ENCODE measurements around the gene RIC3.

The RIC3 gene

GRCh38 chr11:8203414-8203715 lies 34.5 kb upstream of the RIC3 start:
- Histone ChIP-seq H3K27ac (ENCODE audit: low read length) (peak overlapping the region; percentile 97), H4K20me1 (ENCODE audit: insufficient read depth, low read length) (no peaks in the 10 kb centered on the region), H3K27me3 (ENCODE audit: low read depth, low read length) (no peaks in the 10 kb centered on the region), H3K9ac (ENCODE audit: low read length) (no peak overlapping the region), H3K9me3 (ENCODE audit: insufficient read depth, low read length) (no peaks in the 10 kb centered on the region), H3K4me1 (ENCODE audit: low read length) (peaks cover 70% of the 10 kb centered on the region), H3K79me2 (ENCODE audit: low read length) (no peaks in the 10 kb centered on the region), H3K4me2 (ENCODE audit: low read length) (no peak overlapping the region), H2AFZ (ENCODE audit: low read depth, low read length) (no peak overlapping the region), H3K36me3 (replicated peaks; ENCODE audit: low read depth, low read length) (no peaks in the 10 kb centered on the region), H3K4me3 (ENCODE audit: low read length) (no peak overlapping the region)
- TF ChIP-seq EZH2phosphoT487 (IDR thresholded peaks at IDR 0.05; ENCODE audit: low read depth) (no peak), CTCF (IDR thresholded peaks at IDR 0.05; ENCODE audit: low read depth, low read length) (no peak)

DNA sequence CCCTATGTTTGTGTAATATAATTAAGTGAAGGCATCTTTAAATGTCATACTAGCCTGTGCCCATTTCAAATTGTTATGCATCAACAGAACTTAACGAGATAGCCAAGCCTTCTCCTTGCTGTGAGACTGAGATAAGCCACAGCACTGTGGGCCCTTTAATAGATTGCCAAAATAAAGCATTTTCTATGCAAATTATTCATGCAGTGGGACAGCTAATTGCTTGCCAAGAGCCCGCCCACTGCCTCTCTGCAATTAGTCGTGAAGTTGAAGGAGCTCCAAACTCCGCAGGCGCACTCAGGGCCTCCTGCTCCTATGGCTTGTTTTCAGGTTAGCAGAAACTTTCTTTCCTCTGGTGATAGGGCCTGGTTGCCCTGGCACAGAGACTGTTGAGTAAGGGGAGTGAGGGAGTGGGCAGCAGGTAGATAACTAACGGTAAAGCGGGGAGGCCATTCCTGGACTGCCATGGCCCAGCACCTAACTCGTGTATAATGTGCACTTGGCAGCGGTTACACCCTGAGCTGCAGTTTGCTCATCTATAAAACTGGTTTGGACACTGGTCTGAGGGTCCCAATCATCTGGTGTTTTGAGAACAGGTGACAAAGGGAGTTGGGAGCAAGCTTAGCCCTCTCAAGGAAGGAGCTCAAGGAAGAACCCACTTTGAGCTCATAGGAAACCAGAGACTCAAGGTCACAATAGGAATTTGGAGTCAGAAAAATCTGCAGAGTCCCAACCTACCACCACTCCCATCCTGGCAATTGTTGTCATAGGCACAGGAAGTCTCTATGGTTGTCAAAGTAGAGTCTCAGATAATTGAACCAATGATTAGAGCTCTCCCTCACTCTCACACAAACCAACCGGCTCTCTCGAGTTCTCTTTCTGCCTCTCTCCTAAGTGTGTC lies 33.9 kb upstream of the RIC3 start:
- no peaks in the 10 kb centered on the region for H3K79me2 ChIP-seq (ENCODE audit: low read length)
- peaks cover 70% of the 10 kb centered on the region for H3K4me1 ChIP-seq (ENCODE audit: low read length)
- H3K4me2 ChIP-seq (ENCODE audit: low read length) = peak overlapping the region; percentile 70
- H3K4me3 ChIP-seq (ENCODE audit: low read length) = peak overlapping the region; percentile 23; the same call in 1 of the 2 replicates
- no peaks in the 10 kb centered on the region for H4K20me1 ChIP-seq (ENCODE audit: insufficient read depth, low read length)
- no peaks in the 10 kb centered on the region for H3K9me3 ChIP-seq (ENCODE audit: insufficient read depth, low read length)
- H3K9ac ChIP-seq (ENCODE audit: low read length) = peak overlapping the region; percentile 58
- 0 out of 2 replicates have a peak overlapping the region, but pooled peaks have one; percentile 16 for H2AFZ ChIP-seq (ENCODE audit: low read depth, low read length)
- H3K36me3 ChIP-seq (replicated peaks; ENCODE audit: low read depth, low read length) = no peaks in the 10 kb centered on the region
- TF ChIP-seq CTCF (IDR thresholded peaks at IDR 0.05; ENCODE audit: low read depth, low read length) = no peak
- no peak for TF ChIP-seq EZH2phosphoT487 (IDR thresholded peaks at IDR 0.05; ENCODE audit: low read depth)
- peak overlapping the region; percentile 97 for H3K27ac ChIP-seq (ENCODE audit: low read length)
- no peaks in the 10 kb centered on the region for H3K27me3 ChIP-seq (ENCODE audit: low read depth, low read length)

GRCh38 chr11:8201644-8202365 lies 33.0 kb upstream of the RIC3 start:
- Histone ChIP-seq H3K27me3 (ENCODE audit: low read depth, low read length) (no peaks in the 10 kb centered on the region), H3K4me1 (ENCODE audit: low read length) (peaks cover 69% of the 10 kb centered on the region), H4K20me1 (ENCODE audit: insufficient read depth, low read length) (no peaks in the 10 kb centered on the region), H3K79me2 (ENCODE audit: low read length) (no peaks in the 10 kb centered on the region), H3K9me3 (ENCODE audit: insufficient read depth, low read length) (no peaks in the 10 kb centered on the region), H2AFZ (ENCODE audit: low read depth, low read length) (peak overlapping the region; percentile 16; the same call in 1 of the 2 replicates), H3K9ac (ENCODE audit: low read length) (peak overlapping the region; percentile 65), H3K4me3 (ENCODE audit: low read length) (peak overlapping the region; percentile 24), H3K4me2 (ENCODE audit: low read length) (peak overlapping the region; percentile 70), H3K27ac (ENCODE audit: low read length) (peak overlapping the region; percentile 97), H3K36me3 (replicated peaks; ENCODE audit: low read depth, low read length) (no peaks in the 10 kb centered on the region)
- TF ChIP-seq CTCF (IDR thresholded peaks at IDR 0.05; ENCODE audit: low read depth, low read length) (no peak), EZH2phosphoT487 (IDR thresholded peaks at IDR 0.05; ENCODE audit: low read depth) (no peak)

DNA sequence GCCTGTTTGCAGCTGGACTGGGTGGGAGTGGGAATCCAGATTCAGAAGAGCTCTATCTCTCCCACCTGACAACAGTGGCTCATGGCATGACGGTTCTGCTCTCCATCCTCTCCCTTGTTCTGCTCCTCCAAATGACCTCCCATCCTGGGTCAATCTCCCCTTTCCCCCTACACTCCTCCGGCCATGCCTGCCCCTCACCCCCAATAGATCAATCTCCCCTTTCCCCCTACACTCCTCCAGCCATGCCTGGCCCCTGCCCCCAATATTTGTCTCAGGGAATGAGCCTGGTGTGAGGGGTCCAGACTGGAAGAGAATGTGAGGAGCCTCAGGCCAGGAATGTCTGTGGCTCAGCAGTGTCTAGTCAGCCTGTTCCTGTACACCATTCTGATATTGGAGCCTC lies 30.9 kb upstream of the RIC3 start:
- H3K27me3 ChIP-seq (ENCODE audit: low read depth, low read length) = no peaks in the 10 kb centered on the region
- no peaks in the 10 kb centered on the region for H4K20me1 ChIP-seq (ENCODE audit: insufficient read depth, low read length)
- H3K9ac ChIP-seq (ENCODE audit: low read length) = no peak overlapping the region
- H3K4me3 ChIP-seq (ENCODE audit: low read length) = no peak overlapping the region
- H3K79me2 ChIP-seq (ENCODE audit: low read length) = no peaks in the 10 kb centered on the region
- no peak overlapping the region for H3K4me2 ChIP-seq (ENCODE audit: low read length)
- no peak overlapping the region for H2AFZ ChIP-seq (ENCODE audit: low read depth, low read length)
- H3K36me3 ChIP-seq (replicated peaks; ENCODE audit: low read depth, low read length) = no peaks in the 10 kb centered on the region
- H3K4me1 ChIP-seq (ENCODE audit: low read length) = peaks cover 61% of the 10 kb centered on the region
- H3K27ac ChIP-seq (ENCODE audit: low read length) = no peak overlapping the region
- no peaks in the 10 kb centered on the region for H3K9me3 ChIP-seq (ENCODE audit: insufficient read depth, low read length)
- TF ChIP-seq CTCF (IDR thresholded peaks at IDR 0.05; ENCODE audit: low read depth, low read length) (no peak), EZH2phosphoT487 (IDR thresholded peaks at IDR 0.05; ENCODE audit: low read depth) (no peak)
